Right lobe of liver (tissue), 6 donors: ENCODE measurements around the gene CRYBG1. TPM values are rescaled to one million over a fixed set of nuclear protein-coding genes. Genes with fewer than 3 reads are reported as not detected.

Experiments
- ATAC-seq, 4 donors: fragments of 200-7000 bp; cut with Tn5 transposase; one replicate each; pipeline ENCODE4 v1.9.1; 2020; ENCODE audit warnings: mild to moderate bottlenecking in 4 of 4, moderate library complexity in 4 of 4
- DNase-seq, 3 donors: peaks; one replicate each; pipeline ENCODE4 v3.0.0-alpha.2; 2020
- H3K27ac ChIP-seq, 3 donors: fragments of 200-600 bp; one replicate each; pipeline ENCODE4 v1.8.0; 2022
- H3K27me3 ChIP-seq, 2 donors: fragments of 200-600 bp; one replicate each; pipeline ENCODE4 v1.8.0; 2022
- H3K36me3 ChIP-seq, 4 donors: fragments of 200-600 bp; sonication (generic) in 1 of 4; one replicate each; pipeline versions ENCODE4 v1.5.1 to v1.8.0; 2017 to 2022; ENCODE audit warnings: control low read depth in 1 of 4
- H3K4me1 ChIP-seq, 4 donors: fragments of 200-600 bp; sonication (generic) in 1 of 4; one replicate each; pipeline versions ENCODE4 v1.5.1 to v1.8.0; 2017 to 2022; ENCODE audit warnings: control low read depth in 1 of 4
- H3K4me3 ChIP-seq, 3 donors: fragments of 200-600 bp; one replicate each; pipeline ENCODE4 v1.8.0; 2022
- H3K9me3 ChIP-seq, 4 donors: fragments of 200-600 bp; sonication (generic) in 1 of 4; one replicate each; pipeline versions ENCODE4 v1.5.1 to v1.8.0; 2017 to 2022; ENCODE audit warnings: control low read depth in 1 of 4
- CTCF ChIP-seq, 4 donors: fragments of 200-600 bp in 3 of 4; fragments of 450-650 bp in 1 of 4; IDR thresholded peaks; one replicate each; pipeline versions ENCODE4 v1.5.1 to v1.8.0; 2016 to 2022; ENCODE audit warnings: antibody characterized with exemption in 4 of 4, mild to moderate bottlenecking in 2 of 4
- POLR2A ChIP-seq: fragments of 450-650 bp; IDR thresholded peaks from one replicate; pipeline ENCODE4 v1.6.1; 2017; ENCODE audit warnings: antibody characterized with exemption, mild to moderate bottlenecking
- WGBS: methylation state at CpG from one replicate; pipeline ENCODE4 v1.1.6; 2018; ENCODE audit warnings: low coverage, low lambda C conversion rate; ENCODE audit not compliant: insufficient coverage; ENCODE audit errors: missing lambda C conversion rate; 5-methylcytosine and 5-hydroxymethylcytosine counted together
- intact Hi-C, 2 donors: fragments of 100-400 bp; cut with DNase I; formaldehyde crosslinking; loops; one replicate each; pipeline versions ENCODE4 v1.11.2 to v1.14.1; 2022
- total RNA-seq, 6 experiments: library from RNA; depleted of rRNA in 2 of 6; stranded (reverse); fragments of >200 nt in 2 of 6; fragmentation: NEBNext Ultra II Directional in 3 of 6; extraction: Animal tissue kit (Norgen Biotek cat#: 25700) in 3 of 6; gene quantifications; one replicate each; pipeline versions ENCODE4 v1.1.0 to v1.2.4, GENCODE V29; 2016 to 2023
- donor health status: DM: no; HTN: yes; CAD: no.
- donor health status: DM: no; HTN: no; CAD: no.
- donor health status: DM: no; HTN: no; CAD: no.
- donor health status: DM: no; HTN: yes; CAD: no.
- donor health status: DM: no; HTN: yes; CAD: no.

The CRYBG1 gene
- total RNA-seq, 6 experiments from 2014 or later, result 6.8 to 10.9 (median 7.9) TPM

- TF ChIP-seq CTCF (IDR thresholded peaks at IDR 0.05), result no peak
- TF ChIP-seq POLR2A, result no peak
- peaks cover 0 to 6% (median 0%) of the 10 kb centered on the region in 4 donors for H3K4me1 ChIP-seq
- intact Hi-C loops, result no loop called here
- ATAC-seq (peak in 2 of 4 donors; percentile 42 to 46), DNase-seq (no peak)
- H3K36me3 ChIP-seq, result no peaks in the 10 kb centered on the region
- H3K27me3 ChIP-seq, result no peaks in the 10 kb centered on the region
- no peak overlapping the region for H3K27ac ChIP-seq
- no peaks in the 10 kb centered on the region for H3K9me3 ChIP-seq
- no peak overlapping the region for H3K4me3 ChIP-seq
These were observed 179.9 kb downstream of the CRYBG1 start for GRCh38 chr6:106540432-106540831.

- TF ChIP-seq POLR2A (no peak), CTCF (IDR thresholded peaks at IDR 0.05) (no peak)
- intact Hi-C loops, result no loop called here
- Histone ChIP-seq H3K36me3 (no peaks in the 10 kb centered on the region), H3K4me1 (peaks cover 0 to 6% (median 0%) of the 10 kb centered on the region in 4 donors), H3K4me3 (no peak overlapping the region), H3K27ac (no peak overlapping the region), H3K27me3 (no peaks in the 10 kb centered on the region), H3K9me3 (no peaks in the 10 kb centered on the region)
- ATAC-seq, result peak; percentile 75 to 91 (median 84)
- whole genome bisulfite sequencing, result 31% methylated on average over 6 of the region's 6 CpGs
- DNase-seq, result peak in 1 of 3 donors; percentile 56
These were observed 180.4 kb downstream of the CRYBG1 start for GRCh38 chr6:106540907-106541306.

- DNase-seq (no peak), ATAC-seq (no peak)
- H3K4me3 ChIP-seq, result no peak overlapping the region
- peaks cover 0 to 3% (median 0%) of the 10 kb centered on the region in 4 donors for H3K4me1 ChIP-seq
- 59% methylated on average over 2 of the region's 2 CpGs for WGBS
- H3K27ac ChIP-seq, result no peak overlapping the region
- H3K36me3 ChIP-seq, result no peaks in the 10 kb centered on the region
- TF ChIP-seq POLR2A (no peak), CTCF (IDR thresholded peaks at IDR 0.05) (no peak)
- intact Hi-C loops, result no loop called here
- H3K27me3 ChIP-seq, result no peaks in the 10 kb centered on the region
- no peaks in the 10 kb centered on the region for H3K9me3 ChIP-seq
These were observed 185.8 kb downstream of the CRYBG1 start for GRCh38 chr6:106546261-106546690.

GRCh38 chr6:106546691-106547414, 186.3 kb downstream of the CRYBG1 start:
- H3K36me3 ChIP-seq, result no peaks in the 10 kb centered on the region
- no peaks in the 10 kb centered on the region for H3K27me3 ChIP-seq
- 45% methylated on average over 5 of the region's 5 CpGs for WGBS
- intact Hi-C loops, result no loop called here
- H3K9me3 ChIP-seq, result no peaks in the 10 kb centered on the region
- H3K4me1 ChIP-seq, result no peaks in the 10 kb centered on the region
- H3K27ac ChIP-seq, result no peak overlapping the region
- H3K4me3 ChIP-seq, result no peak overlapping the region
- DNase-seq (no peak), ATAC-seq (peak in 3 of 4 donors; percentile 36 to 69 (median 46))
- no peak for TF ChIP-seq POLR2A
- no peak for TF ChIP-seq CTCF (IDR thresholded peaks at IDR 0.05)
